ENCODE results near the gene RHBDD1.

- no peak for TF ChIP-seq CTCF (IDR thresholded peaks at IDR 0.05; ENCODE audit: insufficient read depth, low read length, poor library complexity, severe bottlenecking)
- no peak for TF ChIP-seq EZH2phosphoT487 (conservative IDR thresholded peaks at IDR 0.05; ENCODE audit: low read length)
Measured at GRCh38 chr2:226893216-226893615, 57.4 kb downstream of the RHBDD1 start.

Measured in SU-DHL-6 (cell line).